H9 (cell line): ENCODE measurements around the gene DNM1. TPM values are rescaled to one million over a fixed set of nuclear protein-coding genes. Genes with fewer than 3 reads are reported as not detected.

Source experiments
- DNase-seq: peaks from one replicate; pipeline ENCODE4 v3.0.0-alpha.2; 2017
- H2AFZ ChIP-seq: one replicate; pipeline ENCODE4 v1.6.1; 2013; ENCODE audit warnings: mild to moderate bottlenecking, low read length, control low read depth, moderate library complexity
- H2AK5ac ChIP-seq: 2 replicates; pipeline ENCODE4 v1.6.1; 2013; ENCODE audit warnings: low read length, control low read depth, mixed read lengths; ENCODE audit not compliant: insufficient read length
- H2BK120ac ChIP-seq: one replicate; pipeline ENCODE4 v1.6.1; 2013; ENCODE audit warnings: low read depth, mild to moderate bottlenecking, low read length, control low read depth, inconsistent platforms; ENCODE audit not compliant: poor library complexity, severe bottlenecking
- H2BK12ac ChIP-seq: 2 replicates; pipeline ENCODE4 v1.6.1; 2013; ENCODE audit warnings: low read length, control low read depth, mixed read lengths, low read depth; ENCODE audit not compliant: insufficient read length
- H2BK15ac ChIP-seq: 2 replicates; pipeline ENCODE4 v1.6.1; 2013; ENCODE audit warnings: low read depth, low read length, control low read depth
- H2BK20ac ChIP-seq: one replicate; pipeline ENCODE4 v1.6.1; 2013; ENCODE audit warnings: low read depth, mild to moderate bottlenecking, low read length, control low read depth, inconsistent platforms; ENCODE audit not compliant: poor library complexity, severe bottlenecking
- H2BK5ac ChIP-seq: 2 replicates; pipeline ENCODE4 v1.6.1; 2013; ENCODE audit warnings: low read length, control low read depth, mixed read lengths; ENCODE audit not compliant: insufficient read length
- H3K14ac ChIP-seq: 2 replicates; pipeline ENCODE4 v1.6.1; 2013; ENCODE audit warnings: low read length, control low read depth; ENCODE audit not compliant: insufficient read depth
- H3K18ac ChIP-seq: 2 replicates; pipeline ENCODE4 v1.6.1; 2013; ENCODE audit warnings: low read depth, mild to moderate bottlenecking, mixed read lengths, low read length, control low read depth; ENCODE audit not compliant: insufficient read length
- H3K23ac ChIP-seq: 2 replicates; pipeline ENCODE4 v1.6.1; 2013; ENCODE audit warnings: low read length, control low read depth, mixed read lengths, low read depth; ENCODE audit not compliant: insufficient read length
- H3K23me2 ChIP-seq: 2 replicates; pipeline ENCODE4 v1.6.1; 2013; ENCODE audit warnings: low read depth, mild to moderate bottlenecking, mixed read lengths, low read length, control low read depth; ENCODE audit not compliant: insufficient read length, poor library complexity, severe bottlenecking
- H3K27ac ChIP-seq: 2 replicates; pipeline ENCODE4 v1.5.1; 2013; ENCODE audit warnings: low read length, control low read depth, mixed read lengths, low read depth; ENCODE audit not compliant: insufficient read length
- H3K27me3 ChIP-seq: 2 replicates; pipeline ENCODE4 v1.6.1; 2013; ENCODE audit warnings: low read length, control low read depth, inconsistent platforms; ENCODE audit not compliant: insufficient read depth
- H3K4ac ChIP-seq: 2 replicates; pipeline ENCODE4 v1.6.1; 2013; ENCODE audit warnings: low read depth, mild to moderate bottlenecking, control low read depth, inconsistent platforms, low read length, moderate library complexity
- H3K4me1 ChIP-seq: 2 replicates; pipeline ENCODE4 v1.6.1; 2013; ENCODE audit warnings: low read length, control low read depth, inconsistent platforms; ENCODE audit not compliant: insufficient read depth
- H3K4me2 ChIP-seq: 2 replicates; pipeline ENCODE4 v1.6.1; 2013; ENCODE audit warnings: low read length, control low read depth, mixed read lengths; ENCODE audit not compliant: insufficient read length, insufficient read depth
- H3K56ac ChIP-seq: 2 replicates; pipeline ENCODE4 v1.6.1; 2013; ENCODE audit warnings: low read depth, mild to moderate bottlenecking, mixed read lengths, low read length, control low read depth; ENCODE audit not compliant: insufficient read length
- H3K79me1 ChIP-seq: 2 replicates; pipeline ENCODE4 v1.6.1; 2013; ENCODE audit warnings: low read depth, mild to moderate bottlenecking, moderate library complexity, low read length, control low read depth, inconsistent platforms; ENCODE audit not compliant: insufficient read depth, poor library complexity, severe bottlenecking
- H3K79me2 ChIP-seq: 2 replicates; pipeline ENCODE4 v1.6.1; 2013; ENCODE audit warnings: low read length, control low read depth, inconsistent platforms; ENCODE audit not compliant: insufficient read depth
- H3K9ac ChIP-seq: 2 replicates; pipeline ENCODE4 v1.6.1; 2013; ENCODE audit warnings: low read length, control low read depth, mixed read lengths; ENCODE audit not compliant: insufficient read length; ENCODE audit errors: extremely low read depth
- H3K9me3 ChIP-seq: one replicate; pipeline ENCODE4 v1.6.1; 2013; ENCODE audit warnings: low read depth, low read length, inconsistent platforms; ENCODE audit not compliant: control insufficient read depth
- H3T11ph ChIP-seq: one replicate; pipeline ENCODE4 v1.6.1; 2013; ENCODE audit warnings: mild to moderate bottlenecking, low read length, control low read depth, inconsistent platforms
- H4K20me1 ChIP-seq: one replicate; pipeline ENCODE4 v1.6.1; 2013; ENCODE audit not compliant: control insufficient read depth, insufficient read length, insufficient read depth
- H4K5ac ChIP-seq: 2 replicates; pipeline ENCODE4 v1.6.1; 2013; ENCODE audit warnings: low read depth, mild to moderate bottlenecking, mixed read lengths, low read length, control low read depth; ENCODE audit not compliant: insufficient read length
- H4K8ac ChIP-seq: replicated peaks from 2 replicates; pipeline ENCODE4 v1.6.1; 2013; ENCODE audit warnings: low read length, control low read depth, mixed read lengths, low read depth; ENCODE audit not compliant: insufficient read length
- H4K91ac ChIP-seq: 2 replicates; pipeline ENCODE4 v1.6.1; 2013; ENCODE audit warnings: low read depth, mild to moderate bottlenecking, moderate library complexity, mixed read lengths, low read length, control low read depth; ENCODE audit not compliant: insufficient read length
- H3K27ac Mint-ChIP-seq, 3 experiments: 2 replicates in 2 of 3; 3 replicates in 1 of 3; pipeline ENCODE4 v1.8.0; 2020 to 2021; ENCODE audit warnings: mixed read lengths in 3 of 3, mild to moderate bottlenecking in 1 of 3, moderate library complexity in 1 of 3
- H3K27me3 Mint-ChIP-seq: 2 replicates; pipeline ENCODE4 v1.8.0; 2021; ENCODE audit warnings: low read depth, mild to moderate bottlenecking, moderate library complexity, mixed read lengths
- H3K36me3 Mint-ChIP-seq, 3 experiments: 2 replicates in 2 of 3; 3 replicates in 1 of 3; pipeline ENCODE4 v1.8.0; 2020 to 2021; ENCODE audit warnings: low read depth in 3 of 3, mixed read lengths in 3 of 3; ENCODE audit not compliant: insufficient read depth in 1 of 3
- H3K4me1 Mint-ChIP-seq, 2 experiments: 2 replicates each; pipeline ENCODE4 v1.8.0; 2020; ENCODE audit warnings: mixed read lengths in 2 of 2
- H3K4me3 Mint-ChIP-seq, 2 experiments: 2 replicates in 1 of 2; 3 replicates in 1 of 2; pipeline ENCODE4 v1.8.0; 2020 to 2021; ENCODE audit warnings: mild to moderate bottlenecking in 2 of 2, mixed read lengths in 2 of 2, moderate library complexity in 1 of 2
- H3K9me3 Mint-ChIP-seq, 2 experiments: 2 replicates in 1 of 2; 3 replicates in 1 of 2; pipeline ENCODE4 v1.8.0; 2020; ENCODE audit warnings: mild to moderate bottlenecking in 2 of 2, mixed read lengths in 2 of 2, moderate library complexity in 1 of 2
- CTCF ChIP-seq: fragments of 200-600 bp; sonication (generic); conservative IDR thresholded peaks from 3 replicates; pipeline ENCODE4 v1.8.0; 2021; ENCODE audit warnings: antibody characterized with exemption, mild to moderate bottlenecking
- WGBS: extraction: QIAGEN DNeasy Blood & Tissue Kit; methylation state at CpG from one replicate; pipeline ENCODE4 v1.1.7; 2013; ENCODE audit warnings: missing lambda C conversion rate, low lambda C conversion rate, mixed read lengths; ENCODE audit not compliant: insufficient read length; ENCODE audit errors: extremely low coverage; 5-methylcytosine and 5-hydroxymethylcytosine counted together
- total RNA-seq: library from RNA; stranded (reverse); gene quantifications from 2 replicates; pipeline ENCODE4 v1.2.1, GENCODE V29; 2021

The DNM1 gene
- total RNA-seq, 1 experiment from 2014 or later, result 58.0 TPM

GRCh38 chr9:128244837-128245231, 41.7 kb downstream of the DNM1 start:
- H3K9ac ChIP-seq, result no peak overlapping the region
- no peak overlapping the region for H3K4me2 ChIP-seq
- no peak overlapping the region for H3T11ph ChIP-seq
- peaks cover 5% of the 10 kb centered on the region for H4K20me1 ChIP-seq
- H3K4ac ChIP-seq, result no peak overlapping the region
- peak; percentile 85 for DNase-seq
- H2AFZ ChIP-seq, result no peak overlapping the region
- Mint-ChIP-seq H3K4me3 (no peak overlapping the region), H3K36me3 (peaks cover 13 to 27% (median 19%) of the 10 kb centered on the region in 3 experiments), H3K9me3 (no peaks in the 10 kb centered on the region), H3K27ac (no peak overlapping the region), H3K4me1 (peaks cover 20 to 26% of the 10 kb centered on the region in 2 experiments), H3K27me3 (peaks cover 3% of the 10 kb centered on the region)
- H3K27ac ChIP-seq, result no peak overlapping the region
- no peak overlapping the region for H4K91ac ChIP-seq
- no CpG with 5 or more reads among the region's 18 CpGs for WGBS
- H3K18ac ChIP-seq, result no peak overlapping the region
- H3K23ac ChIP-seq, result no peak overlapping the region
- H3K56ac ChIP-seq, result no peak overlapping the region
- no peak overlapping the region for H2BK120ac ChIP-seq
- no peaks in the 10 kb centered on the region for H3K9me3 ChIP-seq
- H3K79me2 ChIP-seq, result no peaks in the 10 kb centered on the region
- no peak overlapping the region for H2BK12ac ChIP-seq
- H2BK15ac ChIP-seq, result no peak overlapping the region
- no peaks in the 10 kb centered on the region for H3K27me3 ChIP-seq
- peaks cover 1% of the 10 kb centered on the region for H3K23me2 ChIP-seq
- H4K5ac ChIP-seq, result no peak overlapping the region
- no peak overlapping the region for H3K14ac ChIP-seq
- H2BK20ac ChIP-seq, result no peak overlapping the region
- no peaks in the 10 kb centered on the region for H3K79me1 ChIP-seq
- H3K4me1 ChIP-seq, result peaks cover 5% of the 10 kb centered on the region; the same call in 1 of the 2 replicates
- H4K8ac ChIP-seq, result no peak overlapping the region
- H2AK5ac ChIP-seq, result no peak overlapping the region
- H2BK5ac ChIP-seq, result no peak overlapping the region
- TF ChIP-seq CTCF, result no peak
